Fibroblast of the aortic adventitia (primary cell): ENCODE measurements around the gene PTP4A2. TPM values are rescaled to one million over a fixed set of nuclear protein-coding genes. Genes with fewer than 3 reads are reported as not detected.

Experiments used
- DNase-seq: peaks from one replicate; pipeline ENCODE4 v3.0.0-alpha.2; 2010; ENCODE audit warnings: low read depth
- H3K4me3 ChIP-seq: 2 replicates; pipeline ENCODE4 v1.5.1; 2011; ENCODE audit warnings: low read depth, mild to moderate bottlenecking, control low read depth, low read length, moderate library complexity
- CTCF ChIP-seq: IDR thresholded peaks from 2 replicates; pipeline ENCODE4 v1.5.1; 2011; ENCODE audit warnings: mild to moderate bottlenecking, low read length, control low read depth, inconsistent platforms; ENCODE audit not compliant: insufficient read depth
- total RNA-seq: library from RNA; depleted of rRNA; stranded (reverse); fragments of >200 nt; gene quantifications from 2 replicates; pipeline ENCODE4 v1.2.3, GENCODE V29; 2012; ENCODE audit warnings: low replicate concordance

PTP4A2 gene
- total RNA-seq, 1 donor: 692 TPM

GRCh38 chr1:31885851-31886250 is 52.3 kb downstream of the PTP4A2 start:
- no peak overlapping the region for H3K4me3 ChIP-seq
- DNase-seq: no peak
- no peak for TF ChIP-seq CTCF

DNA sequence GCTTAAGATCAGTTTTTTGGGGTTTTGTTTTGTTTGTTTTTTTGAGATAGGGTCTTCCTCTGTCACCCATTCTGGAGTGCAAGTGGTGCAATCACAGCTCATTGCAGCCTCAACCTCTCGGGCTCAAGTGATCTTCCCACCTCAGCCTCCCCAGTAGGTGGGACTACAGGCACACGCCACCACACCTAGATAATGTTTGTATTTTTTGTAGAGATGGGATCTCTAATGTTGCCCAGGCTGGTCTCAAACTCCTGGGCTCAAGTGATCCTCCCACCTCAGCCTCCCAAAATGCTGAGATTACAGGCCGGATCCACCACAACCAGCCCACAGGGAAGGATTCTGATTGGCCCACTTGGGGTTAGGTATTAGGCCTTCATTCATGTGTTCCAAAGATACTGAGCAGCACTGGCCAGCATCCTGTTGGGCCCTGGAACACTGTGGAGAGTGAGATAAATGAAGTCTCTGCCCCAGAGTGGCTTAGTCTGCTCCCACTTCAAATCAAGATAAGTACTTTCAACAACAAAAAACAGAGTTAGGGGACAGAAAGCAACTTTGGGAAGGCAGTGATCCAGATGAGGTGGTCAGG is 54.7 kb downstream of the PTP4A2 start:
- no peak for TF ChIP-seq CTCF
- DNase-seq: no peak
- H3K4me3 ChIP-seq: no peak overlapping the region

DNA sequence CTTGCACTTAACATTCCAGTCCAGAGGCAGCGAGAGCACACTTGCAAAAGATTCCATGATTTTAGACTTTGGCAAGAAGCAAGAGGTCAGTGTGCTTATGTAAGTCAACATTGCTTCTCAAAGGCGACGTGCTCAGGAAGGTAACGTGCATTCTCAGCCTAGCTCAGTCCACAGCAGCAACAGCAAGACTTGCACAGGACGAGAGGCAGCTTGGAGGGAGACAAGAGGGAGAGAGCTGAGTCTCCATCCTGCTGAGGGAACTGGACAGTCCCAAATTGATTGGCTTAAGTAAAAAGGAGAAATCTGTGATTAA is 56.5 kb downstream of the PTP4A2 start:
- no peak overlapping the region for H3K4me3 ChIP-seq
- DNase-seq: peak; percentile 44
- no peak for TF ChIP-seq CTCF

DNA sequence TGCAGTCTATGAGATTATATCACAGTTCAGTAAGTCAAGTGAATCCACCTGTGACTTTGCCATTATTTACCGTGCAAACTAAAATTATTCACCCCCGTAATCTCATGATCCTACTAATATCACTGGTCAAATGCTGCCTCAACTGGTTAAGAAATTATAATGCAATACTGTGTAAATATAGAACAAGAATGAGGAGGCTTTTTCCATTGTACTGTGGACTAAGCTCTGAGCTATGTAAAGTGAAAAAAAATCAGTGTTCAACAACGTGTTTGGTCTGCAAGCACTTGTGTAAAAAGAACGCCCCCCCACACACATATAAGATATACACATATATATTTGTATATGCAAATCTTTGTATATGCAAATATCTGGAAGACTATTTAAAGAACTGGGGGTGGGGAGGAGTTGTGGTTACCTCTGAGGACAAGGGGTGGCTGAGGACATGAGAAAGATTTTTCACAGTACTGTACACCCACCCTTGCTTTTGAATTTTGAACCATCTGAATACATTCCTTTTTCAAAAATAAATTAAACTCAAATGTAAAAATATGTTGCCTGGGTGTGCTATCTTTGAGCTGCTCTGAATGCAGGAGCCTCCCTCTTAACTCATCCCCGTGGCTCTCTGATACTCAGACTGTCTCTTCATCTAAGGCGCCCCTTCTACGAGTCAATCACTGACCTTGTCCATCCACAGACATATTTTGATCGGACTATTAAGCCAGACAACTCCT is 57.0 kb downstream of the PTP4A2 start:
- no peak for DNase-seq
- no peak overlapping the region for H3K4me3 ChIP-seq
- TF ChIP-seq CTCF: no peak

DNA sequence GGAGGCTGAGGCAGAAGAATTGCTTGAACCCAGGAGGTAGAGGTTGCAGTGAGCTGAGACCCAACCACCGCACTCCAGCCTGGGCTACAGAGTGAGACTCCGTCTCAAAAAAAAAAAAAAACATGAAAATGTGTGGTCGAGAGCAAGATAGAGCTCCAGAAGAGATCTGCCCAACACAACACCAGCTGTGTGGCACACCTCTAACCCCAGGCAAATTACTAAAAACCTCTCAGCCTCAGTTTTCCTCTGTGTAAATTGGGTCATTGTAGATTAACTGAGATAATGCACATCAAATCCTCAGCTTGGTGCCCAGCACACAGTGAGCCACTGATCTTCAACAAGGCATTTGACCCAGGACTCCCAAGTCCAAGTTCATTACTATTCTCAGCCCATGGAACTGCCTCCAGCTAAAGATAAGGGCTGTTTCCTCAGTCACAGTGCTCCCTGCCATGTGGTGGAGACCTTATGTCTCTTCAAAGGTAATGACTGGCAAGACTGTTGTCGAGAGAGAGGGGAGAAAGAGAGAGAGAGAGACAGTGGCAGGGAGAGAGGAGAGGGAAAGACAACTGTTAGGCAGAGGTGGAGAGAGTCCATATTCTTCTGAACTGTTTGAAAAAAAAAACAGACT is 58.1 kb downstream of the PTP4A2 start:
- no peak for TF ChIP-seq CTCF
- H3K4me3 ChIP-seq: no peak overlapping the region

DNA sequence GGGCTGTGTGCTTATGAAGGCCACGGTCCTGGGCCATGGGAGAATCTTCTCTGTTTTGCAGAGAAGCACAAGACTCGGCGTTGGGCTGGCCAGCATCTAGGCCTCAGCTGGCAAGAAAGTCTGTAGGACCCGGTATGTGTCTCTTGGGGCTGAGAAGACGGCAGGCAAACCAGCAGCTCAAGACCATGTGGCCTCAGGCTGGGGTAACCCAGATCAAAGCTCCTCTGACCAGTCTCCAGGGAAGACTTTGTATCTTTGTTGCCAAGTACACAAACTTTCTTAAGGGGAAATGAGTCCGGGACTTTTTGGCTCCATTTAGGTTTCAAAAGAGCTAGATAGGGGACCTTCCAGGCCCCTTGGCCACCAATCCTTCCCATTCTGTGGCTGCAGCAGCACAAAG is 60.1 kb downstream of the PTP4A2 start:
- H3K4me3 ChIP-seq: no peak overlapping the region
- TF ChIP-seq CTCF: no peak
- DNase-seq: no peak

More for the DNA sequence above, 58.1 kb downstream of the PTP4A2 start:
- no peak for DNase-seq

GRCh38 chr1:31877544-31877943 is 60.6 kb downstream of the PTP4A2 start:
- no peak for DNase-seq
- H3K4me3 ChIP-seq: no peak overlapping the region
- TF ChIP-seq CTCF: no peak
